K562 (cell line): ENCODE measurements around the gene SRF. TPM values are rescaled to one million over a fixed set of nuclear protein-coding genes. Genes with fewer than 3 reads are reported as not detected.

ENCODE experiments used
- DNMT1 ChIP-seq: fragments of 450-650 bp; IDR thresholded peaks from 2 replicates; pipeline ENCODE4 v1.6.1; 2016; ENCODE audit warnings: antibody characterized with exemption, mild to moderate bottlenecking
- EP400 ChIP-seq: fragments of 450-650 bp; IDR thresholded peaks from 2 replicates; pipeline ENCODE4 v1.6.1; 2017; ENCODE audit warnings: antibody characterized with exemption, mild to moderate bottlenecking, moderate library complexity
- HMG20B ChIP-seq: fragments of 250-450 bp; sonication (Bioruptor Pico); IDR thresholded peaks from 2 replicates; pipeline ENCODE4 v1.5.0; 2021; ENCODE audit warnings: mild to moderate bottlenecking
- HNRNPH1 ChIP-seq: fragments of 200-400 bp; formaldehyde crosslinking; optimal IDR thresholded peaks from 2 replicates; pipeline ENCODE3; 2017; ENCODE audit warnings: low read depth, mild to moderate bottlenecking, low read length, moderate library complexity
- ILF3 ChIP-seq: fragments of 450-650 bp; IDR thresholded peaks from 2 replicates; pipeline ENCODE4 v1.6.1; 2018; ENCODE audit warnings: antibody characterized with exemption, mild to moderate bottlenecking, moderate library complexity, borderline replicate concordance
- KLF13 ChIP-seq: fragments of 450-650 bp; IDR thresholded peaks from 2 replicates; pipeline ENCODE4 v1.6.1; 2016; ENCODE audit warnings: missing genetic modification characterization, low read depth, mild to moderate bottlenecking, missing compliant biosample characterization, moderate library complexity, borderline replicate concordance
- KLF16 ChIP-seq: IDR thresholded peaks from 2 replicates; pipeline ENCODE4 v1.6.1; 2016; ENCODE audit warnings: antibody characterized with exemption
- MEIS2 ChIP-seq: fragments of 450-650 bp; IDR thresholded peaks from 2 replicates; pipeline ENCODE4 v1.6.1; 2014; ENCODE audit warnings: mild to moderate bottlenecking; ENCODE audit not compliant: partially characterized antibody
- NBN ChIP-seq: fragments of 450-650 bp; IDR thresholded peaks from 2 replicates; pipeline ENCODE4 v1.6.1; 2016; ENCODE audit warnings: low read depth, mild to moderate bottlenecking
- RB1 ChIP-seq: fragments of 450-650 bp; IDR thresholded peaks from 2 replicates; pipeline ENCODE4 v1.6.1; 2017; ENCODE audit warnings: low read depth, mild to moderate bottlenecking
- RBM14 ChIP-seq: fragments of 200-400 bp; formaldehyde crosslinking; IDR thresholded peaks from 2 replicates; pipeline ENCODE4 v1.6.1; 2018; ENCODE audit warnings: low read depth, mild to moderate bottlenecking, low read length, moderate library complexity, borderline replicate concordance; ENCODE audit not compliant: insufficient read depth
- SMARCB1 ChIP-seq: IDR thresholded peaks from 2 replicates; pipeline ENCODE4 v1.6.1; 2011; ENCODE audit warnings: improper control_type of control experiment, low read depth; ENCODE audit not compliant: insufficient read length
- SOX6 ChIP-seq: fragments of 450-650 bp; IDR thresholded peaks from 2 replicates; pipeline ENCODE4 v1.6.1; 2014; ENCODE audit warnings: mild to moderate bottlenecking
- TFAM ChIP-seq: fragments of 250-450 bp; sonication (Bioruptor Pico); conservative IDR thresholded peaks from 2 replicates; pipeline ENCODE4 v1.5.0; 2021; ENCODE audit warnings: mild to moderate bottlenecking, moderate library complexity
- ZC3H8 ChIP-seq: fragments of 450-650 bp; IDR thresholded peaks from 2 replicates; pipeline ENCODE4 v1.6.1; 2017
- ZNF274 ChIP-seq: IDR thresholded peaks from 2 replicates; pipeline ENCODE4 v1.6.1; 2011; ENCODE audit warnings: low read depth, mild to moderate bottlenecking, low read length, moderate library complexity, borderline replicate concordance
- ZNF76 ChIP-seq: fragments of 250-450 bp; sonication (Bioruptor Pico); IDR thresholded peaks from 2 replicates; pipeline ENCODE4 v1.4.0; 2020; ENCODE audit warnings: mild to moderate bottlenecking, moderate library complexity, borderline replicate concordance
- polyA plus RNA-seq, 8 experiments: library from polyadenylated mRNA; depleted of rRNA in 4 of 8; stranded (reverse) in 5 of 8; unstranded in 3 of 8; fragments of >200 nt; fragmentation: Nextera tagmentation in 2 of 8; fragmentation: Illumina TruSeq in 1 of 8; extraction: Ambion mirVana in 2 of 8; extraction: Trizol in 1 of 8; gene quantifications; 2 replicates each; pipeline versions ENCODE4 v1.2.1 to v1.2.3, GENCODE V29; 2011 to 2014; ENCODE audit warnings: inconsistent platforms in 1 of 8, missing spikeins in 1 of 8
- total RNA-seq, 7 experiments: library from RNA; depleted of rRNA in 6 of 7; stranded (reverse); fragments of >200 nt in 6 of 7; fragmentation: Illumina TruSeq in 2 of 7; extraction: Trizol in 2 of 7; gene quantifications; 2 replicates each; pipeline versions ENCODE4 v1.2.1 to v1.2.3, GENCODE V29; 2011 to 2021; ENCODE audit warnings: low replicate concordance in 1 of 7
- TF ChIP-seq, protein P1 (sequence below): fragments of 450-650 bp; formaldehyde crosslinking; IDR thresholded peaks from 2 replicates; pipeline ENCODE4 v1.4.0; 2022; ENCODE audit warnings: missing genetic modification characterization
- TF ChIP-seq, protein P2 (sequence below): fragments of 450-650 bp; IDR thresholded peaks from 2 replicates; pipeline ENCODE4 v1.6.1; 2017; ENCODE audit warnings: mild to moderate bottlenecking, moderate library complexity
- TF ChIP-seq, protein P3 (sequence below): sonication (generic); formaldehyde crosslinking; IDR thresholded peaks from 2 replicates; pipeline ENCODE4 v1.8.1; 2023; ENCODE audit warnings: mild to moderate bottlenecking, missing genetic modification reagents
- TF ChIP-seq, protein P4 (sequence below): sonication (generic); formaldehyde crosslinking; IDR thresholded peaks from 2 replicates; pipeline ENCODE4 v1.8.1; 2023; ENCODE audit warnings: mild to moderate bottlenecking, missing genetic modification reagents, moderate library complexity
- TF ChIP-seq, protein P5 (sequence below): IDR thresholded peaks from 2 replicates; pipeline ENCODE4 v1.6.1; 2016; ENCODE audit warnings: missing genetic modification characterization, missing compliant biosample characterization
- TF ChIP-seq, protein P6 (sequence below): fragments of 250-450 bp; sonication (Bioruptor Pico); IDR thresholded peaks from 2 replicates; pipeline ENCODE4 v1.5.0; 2021

SRF gene
- total and polyA plus RNA-seq, 9 of the 15 experiments (the other 6 are each of a cell fraction or from before 2014, with no cell fraction given) = 2.5 to 37.0 (median 24.6) TPM

DNA sequence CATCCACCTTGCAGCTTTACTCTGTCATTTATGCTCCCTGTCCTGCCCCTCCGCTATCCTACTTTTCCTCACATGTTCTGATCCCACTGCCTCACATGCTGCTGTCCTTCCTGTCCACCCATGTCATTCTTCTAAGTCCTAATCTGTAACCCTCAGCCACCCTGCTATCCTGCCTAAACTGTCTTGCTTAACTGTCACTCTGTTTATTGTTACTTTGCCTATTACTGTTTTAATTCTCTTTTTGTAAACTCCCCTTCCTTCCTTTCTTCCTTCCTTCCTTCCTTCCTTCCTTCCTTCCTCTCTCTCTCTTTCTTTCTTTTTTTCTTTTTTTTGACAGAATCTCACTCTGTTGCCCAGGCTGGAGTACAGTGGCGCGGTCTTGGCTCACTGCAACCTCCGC lies 12.4 kb downstream of the SRF start (continued):
- TF ChIP-seq HNRNPH1 (no peak), KLF16 (no peak), SOX6 (0 out of 2 replicates have a peak, but pooled peaks have one; percentile 16), TFAM (no peak), RB1 (no peak), RBM14 (no peak), DNMT1 (no peak), ILF3 (no peak), ZNF274 (no peak), MEIS2 (peak; percentile 54), SMARCB1 (no peak), EP400 (peak; percentile 37; the same call in 1 of the 2 replicates), ZNF76 (CRISPR knock-in tag) (0 out of 2 replicates have a peak, but pooled peaks have one; percentile 13), HMG20B (no peak), KLF13 (tag) (no peak), ZC3H8 (0 out of 2 replicates have a peak, but pooled peaks have one; percentile 66), NBN (no peak)
- TF ChIP-seq, protein P1, sequence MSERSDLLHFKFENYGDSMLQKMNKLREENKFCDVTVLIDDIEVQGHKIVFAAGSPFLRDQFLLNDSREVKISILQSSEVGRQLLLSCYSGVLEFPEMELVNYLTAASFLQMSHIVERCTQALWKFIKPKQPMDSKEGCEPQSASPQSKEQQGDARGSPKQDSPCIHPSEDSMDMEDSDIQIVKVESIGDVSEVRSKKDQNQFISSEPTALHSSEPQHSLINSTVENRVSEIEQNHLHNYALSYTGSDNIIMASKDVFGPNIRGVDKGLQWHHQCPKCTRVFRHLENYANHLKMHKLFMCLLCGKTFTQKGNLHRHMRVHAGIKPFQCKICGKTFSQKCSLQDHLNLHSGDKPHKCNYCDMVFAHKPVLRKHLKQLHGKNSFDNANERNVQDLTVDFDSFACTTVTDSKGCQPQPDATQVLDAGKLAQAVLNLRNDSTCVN (CRISPR knock-in tag) = peak; percentile 58; the same call in 1 of the 2 replicates
- TF ChIP-seq, protein P2, sequence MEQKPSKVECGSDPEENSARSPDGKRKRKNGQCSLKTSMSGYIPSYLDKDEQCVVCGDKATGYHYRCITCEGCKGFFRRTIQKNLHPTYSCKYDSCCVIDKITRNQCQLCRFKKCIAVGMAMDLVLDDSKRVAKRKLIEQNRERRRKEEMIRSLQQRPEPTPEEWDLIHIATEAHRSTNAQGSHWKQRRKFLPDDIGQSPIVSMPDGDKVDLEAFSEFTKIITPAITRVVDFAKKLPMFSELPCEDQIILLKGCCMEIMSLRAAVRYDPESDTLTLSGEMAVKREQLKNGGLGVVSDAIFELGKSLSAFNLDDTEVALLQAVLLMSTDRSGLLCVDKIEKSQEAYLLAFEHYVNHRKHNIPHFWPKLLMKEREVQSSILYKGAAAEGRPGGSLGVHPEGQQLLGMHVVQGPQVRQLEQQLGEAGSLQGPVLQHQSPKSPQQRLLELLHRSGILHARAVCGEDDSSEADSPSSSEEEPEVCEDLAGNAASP = no peak
- TF ChIP-seq, protein P3, sequence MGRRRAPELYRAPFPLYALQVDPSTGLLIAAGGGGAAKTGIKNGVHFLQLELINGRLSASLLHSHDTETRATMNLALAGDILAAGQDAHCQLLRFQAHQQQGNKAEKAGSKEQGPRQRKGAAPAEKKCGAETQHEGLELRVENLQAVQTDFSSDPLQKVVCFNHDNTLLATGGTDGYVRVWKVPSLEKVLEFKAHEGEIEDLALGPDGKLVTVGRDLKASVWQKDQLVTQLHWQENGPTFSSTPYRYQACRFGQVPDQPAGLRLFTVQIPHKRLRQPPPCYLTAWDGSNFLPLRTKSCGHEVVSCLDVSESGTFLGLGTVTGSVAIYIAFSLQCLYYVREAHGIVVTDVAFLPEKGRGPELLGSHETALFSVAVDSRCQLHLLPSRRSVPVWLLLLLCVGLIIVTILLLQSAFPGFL (CRISPR knock-in tag) = no peak
- TF ChIP-seq, protein P4, sequence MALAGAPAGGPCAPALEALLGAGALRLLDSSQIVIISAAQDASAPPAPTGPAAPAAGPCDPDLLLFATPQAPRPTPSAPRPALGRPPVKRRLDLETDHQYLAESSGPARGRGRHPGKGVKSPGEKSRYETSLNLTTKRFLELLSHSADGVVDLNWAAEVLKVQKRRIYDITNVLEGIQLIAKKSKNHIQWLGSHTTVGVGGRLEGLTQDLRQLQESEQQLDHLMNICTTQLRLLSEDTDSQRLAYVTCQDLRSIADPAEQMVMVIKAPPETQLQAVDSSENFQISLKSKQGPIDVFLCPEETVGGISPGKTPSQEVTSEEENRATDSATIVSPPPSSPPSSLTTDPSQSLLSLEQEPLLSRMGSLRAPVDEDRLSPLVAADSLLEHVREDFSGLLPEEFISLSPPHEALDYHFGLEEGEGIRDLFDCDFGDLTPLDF (CRISPR knock-in tag) = no peak
- TF ChIP-seq, protein P5, sequence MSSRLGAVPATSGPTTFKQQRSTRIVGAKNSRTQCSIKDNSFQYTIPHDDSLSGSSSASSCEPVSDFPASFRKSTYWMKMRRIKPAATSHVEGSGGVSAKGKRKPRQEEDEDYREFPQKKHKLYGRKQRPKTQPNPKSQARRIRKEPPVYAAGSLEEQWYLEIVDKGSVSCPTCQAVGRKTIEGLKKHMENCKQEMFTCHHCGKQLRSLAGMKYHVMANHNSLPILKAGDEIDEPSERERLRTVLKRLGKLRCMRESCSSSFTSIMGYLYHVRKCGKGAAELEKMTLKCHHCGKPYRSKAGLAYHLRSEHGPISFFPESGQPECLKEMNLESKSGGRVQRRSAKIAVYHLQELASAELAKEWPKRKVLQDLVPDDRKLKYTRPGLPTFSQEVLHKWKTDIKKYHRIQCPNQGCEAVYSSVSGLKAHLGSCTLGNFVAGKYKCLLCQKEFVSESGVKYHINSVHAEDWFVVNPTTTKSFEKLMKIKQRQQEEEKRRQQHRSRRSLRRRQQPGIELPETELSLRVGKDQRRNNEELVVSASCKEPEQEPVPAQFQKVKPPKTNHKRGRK (tag) = peak; percentile 75
- TF ChIP-seq, protein P6, sequence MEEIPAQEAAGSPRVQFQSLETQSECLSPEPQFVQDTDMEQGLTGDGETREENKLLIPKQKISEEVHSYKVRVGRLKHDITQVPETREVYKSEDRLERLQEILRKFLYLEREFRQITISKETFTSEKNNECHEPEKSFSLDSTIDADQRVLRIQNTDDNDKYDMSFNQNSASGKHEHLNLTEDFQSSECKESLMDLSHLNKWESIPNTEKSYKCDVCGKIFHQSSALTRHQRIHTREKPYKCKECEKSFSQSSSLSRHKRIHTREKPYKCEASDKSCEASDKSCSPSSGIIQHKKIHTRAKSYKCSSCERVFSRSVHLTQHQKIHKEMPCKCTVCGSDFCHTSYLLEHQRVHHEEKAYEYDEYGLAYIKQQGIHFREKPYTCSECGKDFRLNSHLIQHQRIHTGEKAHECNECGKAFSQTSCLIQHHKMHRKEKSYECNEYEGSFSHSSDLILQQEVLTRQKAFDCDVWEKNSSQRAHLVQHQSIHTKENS (CRISPR knock-in tag) = no peak
